ENCODE data around the gene ZNF142.

DNA sequence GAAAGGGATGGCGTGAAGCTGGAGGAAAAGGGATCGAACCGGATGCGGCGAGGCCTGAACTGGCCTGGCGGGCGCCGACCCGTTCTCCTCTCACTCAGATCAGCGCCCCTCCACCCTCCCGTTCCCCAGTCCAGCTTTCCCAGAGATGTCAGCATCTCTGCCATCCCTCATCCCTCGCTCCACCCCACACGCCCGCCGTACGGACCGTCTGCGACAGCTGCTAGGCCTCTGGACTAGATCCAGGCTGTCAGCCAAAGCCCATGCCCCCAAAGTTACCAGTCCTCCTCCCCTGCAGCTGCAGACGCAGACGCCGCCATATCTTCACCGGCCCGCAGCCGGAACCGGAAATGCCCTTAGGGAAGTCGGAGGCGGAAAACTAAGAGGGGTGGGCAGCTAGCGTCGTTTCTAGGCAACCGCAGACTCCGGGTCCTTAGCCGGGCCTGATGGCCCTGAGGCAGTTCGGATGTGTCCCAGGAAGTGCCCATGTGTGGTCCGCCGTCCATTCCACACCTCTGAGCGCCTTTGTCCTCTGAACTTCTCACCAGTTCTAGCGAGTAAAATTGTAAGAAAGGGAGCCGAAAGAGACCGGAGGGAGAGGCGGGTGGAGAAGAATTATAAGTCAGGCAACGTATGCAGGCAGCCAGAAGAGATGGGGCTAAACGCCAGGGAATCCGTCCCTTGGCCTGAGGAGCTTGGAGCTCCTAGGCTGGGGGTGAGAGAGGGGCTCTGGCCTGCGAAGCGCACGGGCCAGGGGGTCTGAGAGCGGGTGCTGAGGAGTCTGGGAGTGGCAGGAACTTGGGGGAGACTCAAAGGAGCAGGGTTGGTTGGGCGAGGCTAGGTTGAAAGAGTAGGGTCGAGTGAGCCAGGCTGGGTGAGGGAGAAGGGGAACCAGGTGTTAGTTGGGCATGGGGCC lies 12.5 kb upstream of the ZNF142 start, which contains the start of the genes RNF25 and STK36:
- TF ChIP-seq POLR2A (IDR thresholded peaks at IDR 0.05) (peak; percentile 13 to 59), CTCF (IDR thresholded peaks at IDR 0.05) (no peak)

All from uterus (tissue), 2 donors.